ENCODE measurements around the gene ZNF584.

ZNF584 gene

GRCh38 chr19:58408152-58409009, at the start of gene ZNF584:
ZNF584 (plus strand) TSS chr19:58408649; CDS start chr19:58409148, 499 bp downstream.
- Mint-ChIP-seq H3K4me3 (peak within 1 kb of the TSS; percentile 89 to 96 (median 90)), H3K27ac (peak within 1 kb of the TSS; percentile 85 to 97 (median 95)), H3K9me3 (no peaks in the 10 kb centered on the region), H3K27me3 (ENCODE audit: low read depth) (no peaks in the 10 kb centered on the region), H3K4me1 (peaks cover 34% of the 10 kb centered on the region), H3K36me3 (ENCODE audit: low read depth) (peaks cover 29% of the 10 kb centered on the region)
- TF ChIP-seq CTCF (IDR thresholded peaks at IDR 0.05; ENCODE audit: unreplicated experiment in 3 of 3) = no peak

- Mint-ChIP-seq H3K27ac (peak overlapping the region; percentile 99 to 100 (median 100)), H3K4me1 (no peaks in the 10 kb centered on the region), H3K4me3 (peak overlapping the region; percentile 95 to 100 (median 97)), H3K36me3 (ENCODE audit: low read depth) (no peaks in the 10 kb centered on the region), H3K27me3 (ENCODE audit: low read depth) (no peaks in the 10 kb centered on the region), H3K9me3 (no peaks in the 10 kb centered on the region)
- peak in 1 of 3 experiments; percentile 6 for TF ChIP-seq CTCF (IDR thresholded peaks at IDR 0.05; ENCODE audit: unreplicated experiment in 3 of 3)
These were observed 46.6 kb upstream of the ZNF584 start for GRCh38 chr19:58361900-58362271.

- Mint-ChIP-seq H3K4me1 (no peaks in the 10 kb centered on the region), H3K4me3 (peak within 1 kb of the TSS; percentile 95 to 100 (median 97)), H3K27me3 (ENCODE audit: low read depth) (no peaks in the 10 kb centered on the region), H3K36me3 (ENCODE audit: low read depth) (peaks cover 3% of the 10 kb centered on the region), H3K27ac (peak within 1 kb of the TSS; percentile 99 to 100 (median 100)), H3K9me3 (no peaks in the 10 kb centered on the region)
- TF ChIP-seq CTCF (IDR thresholded peaks at IDR 0.05; ENCODE audit: unreplicated experiment in 3 of 3) = peak in 1 of 3 experiments; percentile 3
These were observed 46.0 kb upstream of the ZNF584 start, which contains the start of gene ZNF497 for GRCh38 chr19:58362272-58362994. ZNF497 (minus strand) TSS chr19:58362751; CDS start chr19:58357635, 5,116 bp downstream.

- no peaks in the 10 kb centered on the region for H3K4me1 Mint-ChIP-seq
- peaks cover 3% of the 10 kb centered on the region for H3K36me3 Mint-ChIP-seq (ENCODE audit: low read depth)
- no peak for TF ChIP-seq CTCF (IDR thresholded peaks at IDR 0.05; ENCODE audit: unreplicated experiment in 3 of 3)
- H3K4me3 Mint-ChIP-seq = peak overlapping the region; percentile 50 to 69 (median 61)
- H3K27ac Mint-ChIP-seq = peak overlapping the region in 1 of 3 experiments; percentile 44
- H3K27me3 Mint-ChIP-seq (ENCODE audit: low read depth) = no peaks in the 10 kb centered on the region
- no peaks in the 10 kb centered on the region for H3K9me3 Mint-ChIP-seq
These were observed 44.3 kb upstream of the ZNF584 start for GRCh38 chr19:58364146-58364545.

- Mint-ChIP-seq H3K36me3 (ENCODE audit: low read depth) (peaks cover 13% of the 10 kb centered on the region), H3K27ac (no peak overlapping the region), H3K4me1 (no peaks in the 10 kb centered on the region), H3K27me3 (ENCODE audit: low read depth) (no peaks in the 10 kb centered on the region), H3K4me3 (no peak overlapping the region), H3K9me3 (no peaks in the 10 kb centered on the region)
- no peak for TF ChIP-seq CTCF (IDR thresholded peaks at IDR 0.05; ENCODE audit: unreplicated experiment in 3 of 3)
These were observed 41.6 kb upstream of the ZNF584 start for GRCh38 chr19:58366585-58367430.

Measured in nephron (organoid).